ENCODE results near the gene FAM20C.
"Not testable (repeated sequence)": the region's sequence is repeated elsewhere in the genome, so short reads cannot be mapped to it uniquely, and the experiment has no call there.

The FAM20C gene

GRCh38 chr7:290554-291372, 98.4 kb downstream of the FAM20C start:
- DNase-seq (ENCODE audit: low read depth in 2 of 2), result no peak

- no peak for DNase-seq (ENCODE audit: low read depth in 2 of 2)
These were observed 99.2 kb downstream of the FAM20C start for GRCh38 chr7:291373-292092.

- DNase-seq (ENCODE audit: low read depth in 2 of 2), result no peak
These were observed 99.9 kb downstream of the FAM20C start for GRCh38 chr7:292226-292625.

- DNase-seq (ENCODE audit: low read depth in 2 of 2), result no peak
These were observed 100.5 kb downstream of the FAM20C start for GRCh38 chr7:292826-293225.

- no peak for DNase-seq (ENCODE audit: low read depth in 2 of 2)
These were observed 101.5 kb downstream of the FAM20C start for GRCh38 chr7:293681-294439.

- DNase-seq (ENCODE audit: low read depth in 2 of 2), result no peak
These were observed 102.2 kb downstream of the FAM20C start for GRCh38 chr7:294440-295154.

GRCh38 chr7:295155-296154, 103.1 kb downstream of the FAM20C start:
- DNase-seq (ENCODE audit: low read depth in 2 of 2), result no peak

GRCh38 chr7:296373-296945, 104.1 kb downstream of the FAM20C start:
- DNase-seq (ENCODE audit: low read depth in 2 of 2), result no peak

GRCh38 chr7:297141-297540, 104.8 kb downstream of the FAM20C start:
- not testable (repeated sequence) for DNase-seq (ENCODE audit: low read depth in 2 of 2)

- no peak for DNase-seq (ENCODE audit: low read depth in 2 of 2)
These were observed 105.4 kb downstream of the FAM20C start for GRCh38 chr7:297611-298374.

GRCh38 chr7:298375-298702, 106.0 kb downstream of the FAM20C start:
- no peak for DNase-seq (ENCODE audit: low read depth in 2 of 2)

- no peak for DNase-seq (ENCODE audit: low read depth in 2 of 2)
These were observed 106.4 kb downstream of the FAM20C start for GRCh38 chr7:298743-299142.

GRCh38 chr7:299169-299568, 106.8 kb downstream of the FAM20C start:
- DNase-seq (ENCODE audit: low read depth in 2 of 2), result no peak

- no peak for DNase-seq (ENCODE audit: low read depth in 2 of 2)
These were observed 107.3 kb downstream of the FAM20C start for GRCh38 chr7:299628-300027.

- DNase-seq (ENCODE audit: low read depth in 2 of 2), result no peak
These were observed 107.7 kb downstream of the FAM20C start for GRCh38 chr7:300048-300447.

- no peak for DNase-seq (ENCODE audit: low read depth in 2 of 2)
These were observed 108.3 kb downstream of the FAM20C start for GRCh38 chr7:300546-301290.

- no peak for DNase-seq (ENCODE audit: low read depth in 2 of 2)
These were observed 109.1 kb downstream of the FAM20C start for GRCh38 chr7:301291-302053.
